Right atrium auricular region (tissue), 2 donors: ENCODE results near the gene UQCRHL. TPM values are rescaled to one million over a fixed set of nuclear protein-coding genes. Genes with fewer than 3 reads are reported as not detected.
A peak's percentile ranks its signal among the peaks of the same experiment; 100 is the strongest.
"Not testable (repeated sequence)": the region's sequence is repeated elsewhere in the genome, so short reads cannot be mapped to it uniquely, and the experiment has no call there.

Experiments
- DNase-seq: peaks from one replicate; pipeline ENCODE4 v3.0.0-alpha.2; 2019; ENCODE audit warnings: low spot score
- H3K27ac ChIP-seq, 2 donors: fragments of 200-600 bp; sonication (generic); 1 replicate in 1 of 2; 2 replicates in 1 of 2; pipeline ENCODE4 v1.5.1; 2016 to 2019
- H3K27me3 ChIP-seq, 2 donors: fragments of 200-600 bp; sonication (generic); one replicate each; pipeline versions ENCODE4 v1.5.1 to v1.6.0; 2017 to 2019
- H3K36me3 ChIP-seq: fragments of 200-600 bp; sonication (generic); one replicate; pipeline ENCODE4 v1.5.1; 2016
- H3K4me1 ChIP-seq, 2 donors: fragments of 200-600 bp; sonication (generic); one replicate each; pipeline versions ENCODE4 v1.5.1 to v1.6.0; 2017 to 2019
- H3K4me3 ChIP-seq, 2 donors: fragments of 200-600 bp; sonication (generic); 1 replicate in 1 of 2; 2 replicates in 1 of 2; pipeline ENCODE4 v1.5.1; 2017 to 2019; ENCODE audit warnings: mild to moderate bottlenecking in 1 of 2, moderate library complexity in 1 of 2
- H3K9me3 ChIP-seq, 2 donors: fragments of 200-600 bp; sonication (generic); one replicate each; pipeline ENCODE4 v1.5.1; 2019
- total RNA-seq, 2 donors: library from RNA; depleted of rRNA; stranded (reverse); fragments of >200 nt; gene quantifications; one replicate each; pipeline ENCODE4 v1.1.0, GENCODE V29; 2016
- TF ChIP-seq, protein P1 (sequence below), 2 donors: fragments of 200-600 bp; sonication (generic); IDR thresholded peaks; one replicate each; pipeline ENCODE4 v1.5.1; 2019; ENCODE audit warnings: antibody characterized with exemption in 2 of 2

The UQCRHL gene
- total RNA-seq: 1 to 10 TPM; 1.6 to 5.5 TPM

DNA sequence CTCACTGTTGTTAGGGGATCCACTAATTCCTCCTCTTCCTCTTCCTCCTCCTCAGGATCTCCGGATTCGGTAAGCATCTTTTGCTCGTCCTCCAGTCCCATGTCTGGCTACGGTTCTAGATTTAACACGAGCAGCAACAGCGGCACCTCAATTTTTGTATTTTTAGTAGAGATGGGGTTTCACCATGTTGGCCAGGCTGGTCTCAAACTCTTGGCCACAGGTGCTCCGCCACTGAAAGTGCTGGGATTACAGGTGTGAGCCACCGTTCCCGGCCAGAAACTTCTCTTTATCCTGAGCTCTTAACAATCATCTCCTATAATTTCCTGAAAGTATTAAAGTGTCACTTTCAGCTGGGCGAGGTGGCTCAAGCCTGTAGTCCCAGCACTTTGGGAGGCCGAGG, at the start of gene UQCRHL:
TSS of gene UQCRHL (minus strand) at position 101 of the 400 bp plus-strand sequence. CDS start at position 101, 0 bp downstream.
- not testable (repeated sequence) for DNase-seq, H3K4me1 ChIP-seq, H3K27me3 ChIP-seq, H3K27ac ChIP-seq, H3K4me3 ChIP-seq, H3K36me3 ChIP-seq, H3K9me3 ChIP-seq

DNA sequence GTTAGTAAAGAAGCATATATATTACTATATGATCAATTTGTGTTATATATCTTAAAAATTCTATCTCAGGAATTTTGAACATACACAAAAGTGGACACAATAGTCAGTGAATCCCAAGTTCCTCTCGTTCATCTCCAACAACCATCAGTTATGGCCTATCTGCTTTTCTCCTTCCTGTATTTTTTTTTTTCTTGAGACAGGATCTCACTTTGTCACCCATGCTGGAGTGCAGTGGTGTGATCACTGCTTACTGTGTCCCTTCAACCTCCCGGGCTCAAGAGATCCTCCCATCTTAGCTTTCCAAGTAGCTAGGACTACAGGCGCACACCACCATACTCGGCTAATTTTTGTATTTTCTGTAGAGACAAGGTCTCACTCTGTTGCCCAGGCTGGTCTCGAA, 49.4 kb upstream of the UQCRHL start:
- DNase-seq: no peak
- peaks cover 0 to 26% of the 10 kb centered on the region in 2 donors for H3K4me1 ChIP-seq

DNA sequence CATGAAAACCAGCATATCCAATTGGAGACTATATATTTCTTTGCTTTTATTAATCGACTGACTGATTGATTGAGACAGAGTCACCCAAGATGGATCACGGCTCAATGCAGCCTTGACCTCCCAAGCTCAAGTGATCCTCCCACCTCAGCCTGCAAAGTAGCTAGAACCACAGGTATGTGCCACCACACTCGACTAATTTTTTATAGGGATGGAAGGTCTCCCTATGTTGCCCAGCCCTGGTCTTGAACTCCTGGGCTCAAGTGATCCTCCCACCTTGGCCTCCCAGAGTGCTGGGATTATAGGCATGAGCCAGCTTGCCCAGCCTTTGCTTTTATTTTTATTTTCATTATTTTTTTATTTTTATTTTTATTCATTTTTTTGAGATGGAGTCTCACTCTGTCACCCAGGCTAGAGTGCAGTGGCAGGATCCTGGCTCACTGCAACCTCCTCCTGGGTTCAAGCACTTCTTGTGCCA, 45.4 kb upstream of the UQCRHL start:
- Histone ChIP-seq H3K27ac (peak overlapping the region in 1 of 2 donors; percentile 98), H3K4me3 (no peak overlapping the region)

More for the DNA sequence above, 49.4 kb upstream of the UQCRHL start:
- Histone ChIP-seq H3K9me3 (no peaks in the 10 kb centered on the region), H3K27me3 (no peaks in the 10 kb centered on the region), H3K4me3 (no peak overlapping the region), H3K36me3 (no peaks in the 10 kb centered on the region), H3K27ac (no peak overlapping the region)
- TF ChIP-seq, protein P1, sequence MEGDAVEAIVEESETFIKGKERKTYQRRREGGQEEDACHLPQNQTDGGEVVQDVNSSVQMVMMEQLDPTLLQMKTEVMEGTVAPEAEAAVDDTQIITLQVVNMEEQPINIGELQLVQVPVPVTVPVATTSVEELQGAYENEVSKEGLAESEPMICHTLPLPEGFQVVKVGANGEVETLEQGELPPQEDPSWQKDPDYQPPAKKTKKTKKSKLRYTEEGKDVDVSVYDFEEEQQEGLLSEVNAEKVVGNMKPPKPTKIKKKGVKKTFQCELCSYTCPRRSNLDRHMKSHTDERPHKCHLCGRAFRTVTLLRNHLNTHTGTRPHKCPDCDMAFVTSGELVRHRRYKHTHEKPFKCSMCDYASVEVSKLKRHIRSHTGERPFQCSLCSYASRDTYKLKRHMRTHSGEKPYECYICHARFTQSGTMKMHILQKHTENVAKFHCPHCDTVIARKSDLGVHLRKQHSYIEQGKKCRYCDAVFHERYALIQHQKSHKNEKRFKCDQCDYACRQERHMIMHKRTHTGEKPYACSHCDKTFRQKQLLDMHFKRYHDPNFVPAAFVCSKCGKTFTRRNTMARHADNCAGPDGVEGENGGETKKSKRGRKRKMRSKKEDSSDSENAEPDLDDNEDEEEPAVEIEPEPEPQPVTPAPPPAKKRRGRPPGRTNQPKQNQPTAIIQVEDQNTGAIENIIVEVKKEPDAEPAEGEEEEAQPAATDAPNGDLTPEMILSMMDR (IDR thresholded peaks at IDR 0.05): no peak

DNA sequence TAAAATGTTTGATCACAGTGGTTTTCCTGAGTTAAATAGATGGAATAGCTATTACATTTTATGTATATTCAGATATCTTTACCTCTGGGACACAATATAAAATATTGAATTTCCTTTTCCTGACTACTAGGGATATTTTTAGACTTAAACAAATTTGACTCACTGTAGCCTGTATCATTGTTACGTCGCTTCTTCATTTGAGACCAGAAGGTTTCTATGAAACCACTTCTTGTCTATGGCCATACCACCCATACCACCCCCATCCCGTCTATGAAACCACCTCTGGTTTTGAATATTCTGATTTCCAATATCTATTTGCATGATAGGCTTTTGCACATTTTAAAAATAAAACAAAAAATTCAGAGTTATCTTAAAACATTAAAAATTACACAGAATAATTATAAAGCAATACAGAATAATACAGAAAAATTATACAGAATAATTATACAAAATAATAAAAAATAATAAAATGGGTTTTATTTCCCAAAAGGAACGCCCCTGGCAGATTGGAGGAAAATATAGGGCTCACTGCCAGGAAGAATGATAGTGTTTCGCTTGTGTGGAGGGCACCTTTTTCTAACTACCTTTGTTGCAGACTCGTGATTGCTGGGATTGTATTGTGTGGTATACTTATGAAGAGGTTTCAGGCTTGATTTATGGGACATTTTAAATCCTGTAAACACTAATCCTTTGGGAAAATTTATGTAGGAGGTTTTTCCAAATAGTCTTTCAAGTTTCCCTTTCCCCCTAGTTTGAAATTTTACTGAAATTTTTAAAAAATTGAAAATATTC, 44.8 kb upstream of the UQCRHL start:
- H3K27me3 ChIP-seq: no peaks in the 10 kb centered on the region
- no peaks in the 10 kb centered on the region for H3K9me3 ChIP-seq
- H3K27ac ChIP-seq: peak overlapping the region; percentile 97 to 98
- no peaks in the 10 kb centered on the region for H3K36me3 ChIP-seq
- peaks cover 0 to 44% of the 10 kb centered on the region in 2 donors for H3K4me1 ChIP-seq
- no peak for DNase-seq
- H3K4me3 ChIP-seq: no peak overlapping the region
- TF ChIP-seq, protein P1 (IDR thresholded peaks at IDR 0.05): no peak

More for the DNA sequence above, 45.4 kb upstream of the UQCRHL start:
- H3K4me1 ChIP-seq: peaks cover 0 to 44% of the 10 kb centered on the region in 2 donors
- no peak for DNase-seq
- H3K36me3 ChIP-seq: no peaks in the 10 kb centered on the region
- TF ChIP-seq, protein P1 (IDR thresholded peaks at IDR 0.05): no peak
- no peaks in the 10 kb centered on the region for H3K9me3 ChIP-seq
- no peaks in the 10 kb centered on the region for H3K27me3 ChIP-seq

DNA sequence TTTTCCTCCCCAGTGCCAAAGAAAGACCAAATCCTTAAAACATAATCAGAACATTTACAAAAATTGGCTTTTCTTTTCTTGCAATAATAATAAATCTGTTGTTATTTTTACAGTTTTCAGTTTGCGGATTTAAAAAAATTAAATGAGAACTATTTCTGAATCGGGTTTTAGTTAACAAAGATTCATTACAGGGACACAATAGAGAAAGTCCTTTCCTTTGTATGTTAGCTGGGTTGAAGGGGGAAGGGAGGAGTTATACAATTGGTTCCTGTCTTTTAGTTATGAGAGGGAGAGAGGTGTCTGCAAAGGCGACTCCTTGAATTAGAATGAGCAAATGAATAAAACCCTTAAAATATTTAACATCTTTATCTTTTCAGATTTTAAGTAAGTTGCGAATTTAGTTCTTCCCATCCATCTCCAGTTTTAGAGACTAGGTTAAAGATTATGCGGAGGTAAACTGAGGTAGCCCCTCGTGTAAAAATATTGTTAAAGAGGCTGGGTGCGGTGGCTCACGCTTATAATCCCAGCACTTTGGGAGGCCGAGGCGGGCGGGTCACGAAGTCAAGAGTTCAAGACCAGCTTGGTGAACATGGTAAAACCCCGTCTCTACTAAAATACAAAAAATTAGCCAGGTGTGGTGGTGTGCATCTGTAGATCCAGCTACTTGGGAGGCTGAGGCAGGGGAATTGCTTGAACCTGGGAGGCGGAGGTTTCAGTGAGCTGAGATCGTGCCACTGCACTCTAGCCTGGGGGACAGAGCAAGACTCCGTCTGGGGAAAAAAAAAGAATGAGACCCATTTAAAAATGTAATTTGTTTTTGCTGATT, 44.0 kb upstream of the UQCRHL start:
- Histone ChIP-seq H3K4me3 (no peak overlapping the region), H3K4me1 (peaks cover 0 to 50% of the 10 kb centered on the region in 2 donors), H3K36me3 (no peaks in the 10 kb centered on the region), H3K27ac (peak overlapping the region; percentile 97 to 98), H3K9me3 (no peaks in the 10 kb centered on the region), H3K27me3 (no peaks in the 10 kb centered on the region)
- TF ChIP-seq, protein P1 (IDR thresholded peaks at IDR 0.05): no peak
- no peak for DNase-seq

DNA sequence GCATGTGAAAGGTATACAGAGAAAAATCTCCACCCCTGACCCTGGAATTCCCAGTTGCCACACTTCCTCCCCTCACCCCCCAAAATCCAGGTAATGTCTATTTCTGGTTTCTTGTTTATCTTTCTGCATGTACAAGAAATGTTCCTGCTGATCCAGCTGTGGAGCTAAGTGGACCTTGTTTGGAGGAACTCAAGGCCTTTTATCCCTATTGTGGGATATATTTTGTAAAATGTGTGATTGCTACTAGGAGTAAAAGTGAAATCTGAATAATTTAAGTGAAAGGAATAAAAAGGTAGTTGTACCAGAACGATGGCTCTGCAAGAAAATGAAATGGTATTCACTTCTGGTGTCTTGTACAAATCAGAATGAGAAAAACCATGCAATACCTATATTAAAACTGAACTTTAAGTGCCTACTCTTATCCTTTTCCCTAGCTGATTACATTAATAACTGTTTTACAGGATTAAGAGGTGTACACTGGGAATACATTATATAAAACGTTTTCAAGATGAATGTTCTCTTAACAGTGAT, 43.1 kb upstream of the UQCRHL start:
- TF ChIP-seq, protein P1 (IDR thresholded peaks at IDR 0.05): no peak
- DNase-seq: no peak
- H3K27me3 ChIP-seq: no peaks in the 10 kb centered on the region
- no peaks in the 10 kb centered on the region for H3K9me3 ChIP-seq
- peaks cover 0 to 56% of the 10 kb centered on the region in 2 donors for H3K4me1 ChIP-seq
- peak overlapping the region in 1 of 2 donors; percentile 91 for H3K4me3 ChIP-seq
- peak overlapping the region; percentile 97 to 98 for H3K27ac ChIP-seq
- no peaks in the 10 kb centered on the region for H3K36me3 ChIP-seq
